Measurements from ENCODE around the gene WDPCP. TPM values are rescaled to one million over a fixed set of nuclear protein-coding genes. Genes with fewer than 3 reads are reported as not detected.
"Not testable (repeated sequence)": the region's sequence is repeated elsewhere in the genome, so short reads cannot be mapped to it uniquely, and the experiment has no call there.

Gene WDPCP
- total and polyA plus RNA-seq, 7 donors = 0.60 to 35.5 (median 14.0) TPM

GRCh38 chr2:63424329-63425078 lies 163.8 kb downstream of the WDPCP start:
- no peak overlapping the region for H3K27ac ChIP-seq
- no peak for DNase-seq
- no peak overlapping the region for H3K4me3 ChIP-seq
- no peaks in the 10 kb centered on the region for H3K27me3 ChIP-seq
- H3K36me3 ChIP-seq = no peaks in the 10 kb centered on the region
- 80 to 83% methylated on average over 15 of the region's 15 CpGs for WGBS, 2 donors
- no peaks in the 10 kb centered on the region for H3K9me3 ChIP-seq
- intact Hi-C loops (cut with DNase I) = no loop called here
- TF ChIP-seq EP300 (IDR thresholded peaks at IDR 0.05) = no peak
- TF ChIP-seq POLR2A (IDR thresholded peaks at IDR 0.05) = no peak
- TF ChIP-seq POLR2AphosphoS5 (IDR thresholded peaks at IDR 0.05) = no peak
- TF ChIP-seq CTCF (IDR thresholded peaks at IDR 0.05) = no peak
- no peaks in the 10 kb centered on the region for H3K4me1 ChIP-seq

GRCh38 chr2:63422556-63422955 lies 165.7 kb downstream of the WDPCP start:
- no peak for TF ChIP-seq CTCF (IDR thresholded peaks at IDR 0.05)
- TF ChIP-seq POLR2A (IDR thresholded peaks at IDR 0.05) = no peak
- no peaks in the 10 kb centered on the region for H3K4me1 ChIP-seq
- H3K36me3 ChIP-seq = no peaks in the 10 kb centered on the region
- no peaks in the 10 kb centered on the region for H3K9me3 ChIP-seq
- no peak for DNase-seq
- H3K27ac ChIP-seq = no peak overlapping the region
- intact Hi-C loops (cut with DNase I) = no loop called here
- 92 to 98% methylated on average over 1 of the region's 1 CpG for WGBS, 2 donors
- no peak overlapping the region for H3K4me3 ChIP-seq
- H3K27me3 ChIP-seq = no peaks in the 10 kb centered on the region

GRCh38 chr2:63408530-63408929 lies 179.7 kb downstream of the WDPCP start:
- TF ChIP-seq CTCF (IDR thresholded peaks at IDR 0.05) = no peak
- TF ChIP-seq POLR2AphosphoS5 (IDR thresholded peaks at IDR 0.05) = no peak
- no peak for TF ChIP-seq EP300 (IDR thresholded peaks at IDR 0.05)
- no peak for TF ChIP-seq POLR2A (IDR thresholded peaks at IDR 0.05)
- no peak for DNase-seq
- Histone ChIP-seq H3K4me1 (no peaks in the 10 kb centered on the region), H3K36me3 (peaks cover 0 to 11% (median 0%) of the 10 kb centered on the region in 4 donors), H3K4me3 (no peak overlapping the region), H3K27ac (no peak overlapping the region), H3K27me3 (no peaks in the 10 kb centered on the region), H3K9me3 (no peaks in the 10 kb centered on the region)
- WGBS, 2 donors = 93 to 95% methylated on average over 5 of the region's 5 CpGs
- intact Hi-C loops (cut with DNase I) = no loop called here

- Histone ChIP-seq H3K9me3 (peaks cover 0 to 4% (median 0%) of the 10 kb centered on the region in 4 donors), H3K27ac (no peak overlapping the region), H3K36me3 (peaks cover 0 to 30% (median 0%) of the 10 kb centered on the region in 4 donors), H3K4me3 (no peak overlapping the region), H3K27me3 (no peaks in the 10 kb centered on the region), H3K4me1 (no peaks in the 10 kb centered on the region)
- intact Hi-C loops (cut with DNase I) = no loop called here
- DNase-seq = no peak
- TF ChIP-seq POLR2A (IDR thresholded peaks at IDR 0.05) (no peak), POLR2AphosphoS5 (IDR thresholded peaks at IDR 0.05) (no peak), CTCF (IDR thresholded peaks at IDR 0.05) (no peak), EP300 (IDR thresholded peaks at IDR 0.05) (no peak)
- 71 to 79% methylated on average over 1 of the region's 1 CpG for WGBS, 2 donors
These were observed 181.6 kb downstream of the WDPCP start for GRCh38 chr2:63406641-63407040.

GRCh38 chr2:63403820-63404219 lies 184.5 kb downstream of the WDPCP start:
- no peaks in the 10 kb centered on the region for H3K4me1 ChIP-seq
- H3K27ac ChIP-seq = no peak overlapping the region
- intact Hi-C loops (cut with DNase I) = no loop called here
- TF ChIP-seq CTCF (IDR thresholded peaks at IDR 0.05) (no peak), EP300 (IDR thresholded peaks at IDR 0.05) (no peak), POLR2AphosphoS5 (IDR thresholded peaks at IDR 0.05) (no peak), POLR2A (IDR thresholded peaks at IDR 0.05) (no peak)
- peaks cover 0 to 4% (median 0%) of the 10 kb centered on the region in 4 donors for H3K9me3 ChIP-seq
- no peaks in the 10 kb centered on the region for H3K27me3 ChIP-seq
- H3K4me3 ChIP-seq = no peak overlapping the region
- DNase-seq = no peak
- H3K36me3 ChIP-seq = peaks cover 0 to 30% (median 0%) of the 10 kb centered on the region in 4 donors

GRCh38 chr2:63402889-63403288 lies 185.4 kb downstream of the WDPCP start:
- DNase-seq; intact Hi-C loops (cut with DNase I); H3K27ac ChIP-seq; H3K4me3 ChIP-seq; H3K27me3 ChIP-seq; H3K9me3 ChIP-seq; H3K4me1 ChIP-seq: not testable (repeated sequence)
- 80% methylated on average over 3 of the region's 3 CpGs for WGBS, 2 donors
- H3K36me3 ChIP-seq = peaks cover 0 to 30% (median 0%) of the 10 kb centered on the region in 4 donors
